HG03280 (cell line): ENCODE results near the gene CPA5.

Source experiments
- ATAC-seq: cut with Tn5 transposase; IDR thresholded peaks from one replicate; pipeline ENCODE4 v1.9.1; 2021; ENCODE audit warnings: mild to moderate bottlenecking, moderate library complexity; ENCODE audit not compliant: unreplicated experiment

Gene CPA5

DNA sequence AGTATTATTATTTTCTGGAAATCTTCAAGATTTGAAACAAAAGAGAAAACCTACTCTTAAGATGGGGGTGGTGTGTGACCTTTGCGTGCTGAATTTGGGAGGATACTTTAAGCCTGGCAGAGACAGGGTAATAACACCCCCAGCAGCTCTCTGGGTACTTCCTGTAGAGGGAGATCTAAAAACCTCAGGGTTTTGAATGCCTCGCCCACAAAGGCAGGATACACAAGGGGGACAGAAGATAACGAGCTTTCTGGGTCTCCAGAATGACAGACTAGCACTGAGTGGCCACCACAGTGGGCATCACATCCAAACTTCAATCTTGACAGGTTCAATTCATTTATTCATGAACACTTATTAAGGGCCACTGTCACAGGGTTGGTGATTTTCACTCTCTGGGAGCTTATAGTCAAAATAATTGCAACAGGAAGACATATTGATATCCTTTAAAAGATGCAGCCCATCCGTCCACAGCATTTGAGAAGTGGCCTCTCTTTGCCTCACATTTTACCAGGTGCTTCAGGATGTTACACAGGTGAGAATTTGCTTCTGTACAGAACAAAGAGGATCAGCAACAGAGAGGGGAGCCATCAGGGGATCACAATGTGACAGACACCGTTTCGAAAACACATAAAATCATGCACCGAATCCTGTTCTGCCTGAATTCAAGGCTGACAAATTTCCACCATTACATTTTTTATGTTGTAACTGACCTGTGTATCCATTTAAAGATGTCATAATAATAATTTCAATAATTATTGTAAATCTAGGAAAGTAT is 50.0 kb downstream of the CPA5 start:
- ATAC-seq: no peak

DNA sequence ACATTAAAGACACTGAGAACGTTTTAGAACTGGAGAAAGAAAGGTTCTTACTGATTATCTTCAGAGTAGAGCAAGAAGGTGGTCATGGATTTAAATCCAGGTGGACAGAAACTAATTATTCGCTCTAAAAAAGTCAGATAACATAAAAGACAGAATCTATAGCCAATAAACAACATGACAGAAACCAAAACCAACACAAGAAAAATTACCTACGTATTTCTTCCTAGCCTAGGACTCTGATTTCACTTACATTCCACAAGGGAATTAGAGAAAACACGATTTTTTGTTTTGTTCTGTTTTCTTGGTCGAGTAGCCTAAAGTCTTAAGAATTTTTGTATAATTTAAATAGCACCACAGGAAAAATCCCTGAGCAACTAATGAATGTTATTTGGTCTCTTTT is 50.8 kb downstream of the CPA5 start:
- no peak for ATAC-seq

DNA sequence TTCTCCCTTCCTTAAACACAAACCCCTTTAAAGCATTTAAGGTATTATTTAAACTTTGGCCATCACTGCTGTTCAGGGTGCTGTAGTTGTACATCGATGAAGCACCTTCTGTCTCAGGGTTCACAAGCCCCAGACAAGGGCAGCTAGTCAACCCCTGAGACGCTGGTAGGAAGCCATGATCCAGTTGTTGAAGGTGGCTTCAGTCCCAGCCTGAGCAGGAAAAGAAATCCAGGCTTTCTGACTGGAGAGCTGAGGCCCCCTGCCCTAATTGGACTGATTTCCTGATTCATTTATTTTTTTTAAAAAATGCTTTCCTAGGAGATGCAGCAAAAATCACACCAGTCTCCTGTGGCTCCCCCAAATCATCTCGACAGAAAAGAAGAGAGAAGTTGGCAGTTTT is 51.5 kb downstream of the CPA5 start:
- ATAC-seq: no peak

DNA sequence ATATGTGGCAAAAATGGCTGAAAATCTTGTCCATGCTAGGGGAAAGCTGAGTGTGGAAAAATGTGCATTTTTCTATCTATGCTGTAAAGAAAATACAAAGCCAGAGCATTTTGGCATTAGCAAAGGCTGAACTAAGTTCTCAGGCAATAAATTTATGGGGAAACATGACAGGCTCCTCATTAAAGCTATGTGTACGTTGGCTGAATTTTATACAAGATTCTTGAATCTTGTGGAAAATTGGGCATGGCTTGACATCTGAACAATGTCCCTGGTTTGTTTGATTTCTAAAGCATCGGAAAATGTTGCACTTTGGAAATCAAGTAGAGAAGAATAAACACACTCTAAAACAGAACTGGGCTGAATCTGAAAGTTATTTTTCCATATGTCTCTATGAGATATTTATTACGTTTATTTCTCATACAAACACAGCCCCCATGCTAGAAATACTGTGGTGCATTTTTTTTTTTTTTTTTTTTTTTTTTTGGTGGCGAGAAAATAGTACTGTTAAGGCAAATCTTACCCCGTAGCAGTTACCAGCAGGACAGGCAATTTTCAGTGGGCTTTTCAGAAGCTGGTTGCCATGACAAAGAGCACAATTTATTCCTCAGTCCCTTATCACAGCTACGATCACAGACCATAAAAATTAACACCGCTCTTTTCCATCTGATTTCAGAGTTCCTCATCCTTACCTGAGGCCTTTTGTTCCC is 52.6 kb downstream of the CPA5 start:
- ATAC-seq: no peak

DNA sequence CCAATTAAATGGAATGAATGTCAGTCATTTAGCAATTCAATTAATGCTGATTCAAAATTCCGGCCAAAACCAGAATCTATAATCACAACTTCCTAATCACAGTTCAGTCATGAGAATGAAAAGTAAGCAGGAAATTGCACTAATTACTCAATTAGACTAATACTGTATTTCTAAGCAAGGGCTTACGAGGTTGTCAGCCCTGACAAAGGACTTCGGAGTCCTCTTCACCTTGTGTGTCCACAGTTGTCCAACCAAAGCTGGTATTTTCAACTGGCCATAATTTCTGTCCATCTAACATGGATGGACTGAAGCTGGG is 53.1 kb downstream of the CPA5 start:
- no peak for ATAC-seq

DNA sequence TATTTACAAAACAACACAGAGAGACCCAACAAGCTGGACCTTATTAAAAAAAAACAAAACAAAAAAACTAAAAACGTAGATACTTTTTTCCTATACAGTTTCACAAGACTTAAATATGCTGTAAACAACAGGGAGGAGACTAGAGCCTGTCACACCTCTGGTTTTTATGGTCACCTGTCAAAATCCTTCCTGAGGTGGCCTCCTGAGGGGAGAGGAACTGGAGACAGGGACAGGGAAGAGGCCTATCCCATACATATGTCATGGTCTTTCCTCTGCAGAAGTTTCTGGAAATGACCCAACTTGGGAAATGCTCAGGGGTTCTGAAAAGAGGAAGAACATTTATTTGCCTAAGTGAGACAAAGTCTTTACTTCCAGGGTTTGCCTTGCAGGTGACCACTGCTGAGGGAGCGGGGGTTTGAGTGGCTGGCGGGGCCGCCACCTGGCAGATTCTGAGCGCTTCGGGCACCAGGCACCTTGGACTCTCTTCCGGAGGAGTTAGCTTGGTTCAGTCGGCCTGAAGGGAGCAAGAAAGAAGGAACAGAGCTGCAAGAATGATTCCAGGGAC is 54.0 kb downstream of the CPA5 start:
- no peak for ATAC-seq

DNA sequence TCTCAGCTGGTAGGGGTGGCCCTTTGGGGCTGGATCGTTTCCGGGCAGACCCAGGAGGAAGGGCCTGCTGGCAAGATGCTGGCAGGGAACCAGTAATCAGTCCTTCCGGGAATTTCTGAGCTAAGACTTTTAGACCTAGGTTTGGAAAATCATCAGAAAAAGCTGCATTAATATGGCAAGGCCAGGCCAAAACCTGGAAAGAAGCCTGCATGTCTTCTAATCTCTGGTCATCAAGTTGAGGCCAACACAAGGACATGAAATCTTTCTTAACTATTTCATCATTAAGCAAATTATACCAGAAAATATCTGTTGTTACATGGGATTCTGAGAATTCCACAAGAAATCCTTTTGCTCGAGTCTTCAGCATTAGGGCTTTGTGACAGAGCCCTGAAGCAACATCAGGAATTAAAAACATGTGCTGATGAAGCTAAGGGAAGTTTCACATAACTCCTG is 55.5 kb downstream of the CPA5 start:
- no peak for ATAC-seq

DNA sequence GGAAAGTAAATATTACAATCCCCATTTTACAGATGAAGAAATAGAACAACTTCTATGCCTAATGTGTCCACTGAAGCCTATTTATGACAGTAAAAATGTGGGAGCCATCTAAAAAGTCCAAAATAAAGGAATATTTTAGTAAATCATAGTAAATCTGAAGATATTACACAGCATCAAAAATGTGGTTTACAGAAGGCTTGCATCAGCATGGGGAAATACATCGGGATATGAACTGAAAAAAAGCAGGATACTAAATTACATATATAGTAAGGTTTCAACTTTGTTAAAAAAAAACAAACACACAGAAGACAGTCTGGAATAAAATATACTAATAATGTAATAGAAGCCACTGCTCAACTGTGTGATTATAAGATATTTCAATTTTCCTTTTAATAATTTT is 56.5 kb downstream of the CPA5 start:
- no peak for ATAC-seq

DNA sequence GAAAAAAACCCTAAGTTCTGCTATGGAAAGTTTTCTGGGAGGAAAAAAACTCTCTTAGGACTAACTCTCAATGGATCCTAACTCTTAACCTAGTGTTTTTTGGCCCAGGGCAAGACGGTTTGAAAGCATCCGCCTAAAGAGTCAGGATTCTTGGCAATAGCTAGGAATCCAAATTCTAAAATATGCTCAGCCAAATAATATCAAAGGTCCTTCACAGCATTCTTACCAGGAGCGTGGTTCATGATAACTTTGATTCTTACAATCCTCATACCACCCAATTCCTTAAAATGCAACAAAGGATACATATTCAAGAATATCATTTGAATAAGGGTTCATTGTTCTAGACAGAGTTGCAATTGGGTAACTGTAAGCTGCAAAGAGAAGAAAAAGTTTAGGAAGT is 57.0 kb downstream of the CPA5 start:
- ATAC-seq: no peak

DNA sequence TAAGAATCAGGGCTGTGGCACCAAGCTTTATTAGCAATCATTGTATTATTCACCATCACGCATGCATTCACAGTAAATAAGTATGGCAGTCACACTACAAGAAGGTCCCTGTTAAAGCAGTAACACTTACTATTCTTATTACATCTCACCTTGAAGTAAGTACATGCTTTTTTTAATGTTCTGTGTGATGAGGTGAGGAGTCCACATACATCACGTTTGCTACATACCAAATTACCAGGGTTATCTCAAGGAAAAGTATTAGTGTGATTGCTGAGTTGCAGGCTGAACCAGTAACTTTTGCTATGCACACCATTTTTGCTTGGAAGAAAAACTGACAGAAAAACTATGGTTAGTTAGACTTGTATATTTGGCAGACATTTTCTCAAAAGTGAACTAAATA is 60.4 kb downstream of the CPA5 start:
- ATAC-seq: no peak

DNA sequence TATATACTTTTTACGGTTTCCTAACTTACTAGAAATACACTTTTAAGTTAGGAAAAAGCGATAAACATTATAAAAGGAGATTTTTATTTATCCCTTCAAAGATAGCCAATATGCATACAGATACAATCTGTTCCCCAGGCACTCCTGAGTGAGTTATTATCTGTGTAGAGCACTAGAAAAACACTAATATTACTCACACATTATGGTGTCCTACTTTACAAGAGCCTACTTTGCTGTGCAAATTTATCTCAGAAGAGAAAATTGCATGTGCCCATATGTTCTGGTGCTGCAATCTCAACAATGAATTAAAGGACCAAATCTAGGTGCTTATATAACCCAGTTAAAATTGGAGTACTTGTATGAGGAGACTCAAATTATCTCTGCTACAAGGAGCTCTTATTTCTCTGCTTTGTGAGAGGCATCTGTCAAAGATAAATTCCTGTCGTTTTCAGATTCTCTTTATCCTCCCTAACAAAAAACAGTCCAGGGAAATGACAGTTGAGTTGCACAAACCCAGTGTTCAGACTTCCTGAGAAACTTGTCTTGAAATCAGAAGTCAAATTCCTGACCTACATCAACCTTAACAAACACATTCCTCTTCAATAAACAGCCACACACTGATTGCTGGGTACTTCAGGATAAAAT is 64.6 kb downstream of the CPA5 start:
- no peak for ATAC-seq

DNA sequence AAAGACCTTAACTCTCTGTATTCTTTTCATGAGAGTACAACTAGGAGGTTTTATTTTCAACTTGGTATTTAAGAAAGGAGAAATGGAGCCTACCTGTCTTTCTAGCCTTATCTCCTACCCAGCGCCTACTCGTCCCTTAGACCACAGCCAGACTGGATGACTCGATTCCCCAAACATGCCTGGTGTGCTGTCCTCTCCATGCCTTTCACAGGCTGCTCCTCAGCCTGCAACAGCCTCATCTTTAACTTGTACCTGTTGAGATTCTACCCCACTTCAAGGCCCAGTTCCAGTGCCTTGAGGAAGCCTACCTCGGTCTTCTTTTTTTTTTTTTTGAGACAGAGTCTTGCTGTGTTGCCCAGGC is 65.1 kb downstream of the CPA5 start:
- no peak for ATAC-seq

DNA sequence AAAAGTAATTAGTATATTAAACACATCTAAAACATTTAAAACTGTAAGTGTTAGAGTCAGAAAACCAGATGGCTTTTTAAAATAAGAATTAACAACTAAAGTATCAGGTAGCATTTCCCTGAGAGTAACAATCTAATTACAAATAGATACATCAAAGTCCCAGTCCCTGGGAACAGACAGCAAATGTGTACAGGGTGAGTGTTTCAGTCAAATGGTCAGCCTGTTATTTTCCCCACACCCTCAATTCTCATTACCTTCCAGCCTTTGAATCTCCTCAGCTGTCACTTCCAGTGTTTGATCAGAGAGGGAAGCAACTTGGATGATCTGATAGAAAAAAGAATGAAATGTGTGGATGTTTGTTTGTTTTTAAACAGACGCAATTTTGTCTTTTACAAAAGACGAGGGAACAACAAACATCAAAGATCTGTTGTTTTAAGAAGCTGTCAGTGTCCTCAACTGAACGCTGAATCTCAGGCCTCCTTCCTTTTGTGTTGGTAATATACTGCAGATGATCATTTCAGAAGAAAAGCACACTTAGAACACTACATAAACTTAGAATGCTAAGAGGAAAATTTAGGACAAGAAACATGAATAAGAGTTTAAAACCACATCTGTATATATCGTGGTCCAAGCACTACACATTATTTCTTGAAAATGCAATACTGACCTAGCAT is 66.4 kb downstream of the CPA5 start:
- no peak for ATAC-seq

DNA sequence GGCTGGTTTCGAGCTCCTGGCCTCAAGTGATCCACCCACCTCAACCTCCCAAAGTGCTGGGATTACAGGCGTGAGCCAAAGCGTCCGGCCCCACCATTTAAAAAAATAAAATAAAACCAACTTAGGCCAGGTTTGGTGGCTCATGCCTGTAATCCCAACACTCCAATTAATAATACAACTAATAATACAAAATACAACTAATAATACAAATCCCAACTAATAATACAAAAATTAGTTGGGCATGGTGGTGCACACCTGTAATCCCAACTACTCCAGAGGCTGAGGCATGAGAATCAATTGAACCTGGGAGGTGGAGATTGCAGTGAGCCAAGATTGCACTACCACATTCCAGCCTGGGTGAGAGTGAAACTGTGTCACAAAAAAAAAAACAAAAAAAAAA is 68.6 kb downstream of the CPA5 start:
- ATAC-seq: no peak

DNA sequence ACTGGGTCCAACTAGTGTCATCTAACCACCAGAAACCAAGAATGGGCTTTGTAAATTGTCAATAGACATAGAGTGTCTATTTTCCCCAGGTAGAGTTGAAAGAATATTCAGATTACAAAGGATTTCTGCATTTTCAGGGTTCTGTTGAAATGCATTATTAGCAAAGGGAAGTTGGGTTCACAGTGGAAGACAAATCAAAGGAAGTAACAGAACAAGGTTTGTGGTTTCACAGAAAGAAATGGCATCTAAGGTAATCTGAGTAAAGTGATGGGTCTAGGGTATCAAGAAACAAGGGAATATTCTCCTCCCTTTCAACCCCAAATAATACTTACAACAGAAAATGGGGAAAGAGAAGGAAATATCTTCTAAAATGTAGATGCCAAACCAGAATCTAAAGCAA is 70.4 kb downstream of the CPA5 start:
- ATAC-seq: no peak

DNA sequence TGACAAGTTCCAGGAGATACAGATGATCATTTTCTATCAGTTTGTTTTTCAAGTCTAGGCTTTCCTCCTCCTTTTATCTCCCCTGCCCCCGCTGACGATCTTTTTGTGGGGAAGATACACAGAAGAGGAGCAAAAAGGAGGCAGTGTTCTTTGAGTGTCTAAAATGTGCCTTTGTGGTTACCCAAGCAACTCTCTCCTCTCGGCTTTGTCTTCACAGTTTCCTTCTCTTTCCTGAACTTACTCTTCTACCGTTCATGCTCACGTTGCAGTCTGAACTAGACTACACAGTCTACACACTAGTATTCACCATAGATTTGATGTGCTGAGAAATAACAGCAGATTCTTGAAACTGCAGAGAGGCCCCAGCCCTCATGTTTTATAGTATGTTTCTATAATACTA is 72.6 kb downstream of the CPA5 start:
- ATAC-seq: no peak

DNA sequence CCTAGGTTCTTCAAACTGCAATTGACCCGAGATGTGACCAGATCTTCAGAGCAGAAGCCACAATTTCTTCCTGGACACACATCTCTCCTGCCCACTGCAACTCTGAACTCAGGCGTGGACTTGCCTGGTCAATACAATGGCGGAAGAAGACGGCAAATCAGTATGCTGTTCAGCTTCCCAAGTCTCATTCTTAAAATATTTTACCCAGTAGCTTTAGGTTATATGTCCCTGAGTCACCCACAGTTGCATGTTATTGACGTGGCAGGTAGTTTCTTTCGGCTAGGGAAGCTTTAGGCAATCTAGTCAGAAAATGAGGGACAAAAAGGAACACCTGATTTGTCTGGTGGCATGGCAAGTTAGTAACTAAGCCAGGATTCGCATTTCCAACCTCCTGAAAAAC is 73.7 kb downstream of the CPA5 start:
- no peak for ATAC-seq
